ENCODE measurements around the gene BRI3BP. TPM values are rescaled to one million over a fixed set of nuclear protein-coding genes. Genes with fewer than 3 reads are reported as not detected.

Gene BRI3BP
- total and polyA plus RNA-seq, 9 of the 15 experiments (the other 6 are each of a cell fraction or from before 2014, with no cell fraction given): 12.3 to 25.0 (median 16.6) TPM

DNA sequence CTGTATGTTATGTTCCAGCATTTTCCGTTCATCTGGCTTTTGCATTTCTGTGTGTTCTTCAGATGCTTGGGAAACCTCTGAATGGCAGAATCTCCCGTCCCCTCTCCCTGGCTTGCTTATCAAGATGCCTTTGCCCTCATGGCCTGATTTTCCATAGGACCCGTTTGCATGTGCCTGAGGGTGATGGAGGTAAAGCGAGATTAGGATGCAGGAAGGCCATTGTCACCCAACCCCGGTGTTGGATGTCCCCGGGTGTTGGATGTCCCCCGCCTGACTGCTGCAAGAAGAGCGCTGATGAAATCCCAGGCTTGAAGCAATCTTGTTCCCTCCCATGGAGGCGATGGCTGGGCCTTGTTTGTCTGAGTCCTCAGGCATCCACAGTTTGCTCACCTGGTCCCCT is 9.6 kb downstream of the BRI3BP start:
- FAIRE-seq: no peak
- TF ChIP-seq, protein P1, sequence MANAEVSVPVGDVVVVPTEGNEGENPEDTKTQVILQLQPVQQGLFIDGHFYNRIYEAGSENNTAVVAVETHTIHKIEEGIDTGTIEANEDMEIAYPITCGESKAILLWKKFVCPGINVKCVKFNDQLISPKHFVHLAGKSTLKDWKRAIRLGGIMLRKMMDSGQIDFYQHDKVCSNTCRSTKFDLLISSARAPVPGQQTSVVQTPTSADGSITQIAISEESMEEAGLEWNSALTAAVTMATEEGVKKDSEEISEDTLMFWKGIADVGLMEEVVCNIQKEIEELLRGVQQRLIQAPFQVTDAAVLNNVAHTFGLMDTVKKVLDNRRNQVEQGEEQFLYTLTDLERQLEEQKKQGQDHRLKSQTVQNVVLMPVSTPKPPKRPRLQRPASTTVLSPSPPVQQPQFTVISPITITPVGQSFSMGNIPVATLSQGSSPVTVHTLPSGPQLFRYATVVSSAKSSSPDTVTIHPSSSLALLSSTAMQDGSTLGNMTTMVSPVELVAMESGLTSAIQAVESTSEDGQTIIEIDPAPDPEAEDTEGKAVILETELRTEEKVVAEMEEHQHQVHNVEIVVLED (CRISPR knock-in tag; IDR thresholded peaks at IDR 0.05): no peak
- TF ChIP-seq HDAC1 (IDR thresholded peaks at IDR 0.05): no peak
- TF ChIP-seq NFE2 (IDR thresholded peaks at IDR 0.05; ENCODE audit: low read depth): no peak
- TF ChIP-seq HIVEP1 (CRISPR knock-in tag; IDR thresholded peaks at IDR 0.05): no peak
- TF ChIP-seq FOXA3 (CRISPR knock-in tag; conservative IDR thresholded peaks at IDR 0.05 in 1 of 2, IDR thresholded peaks at IDR 0.05 in 1 of 2): no peak
- TF ChIP-seq, protein P2, sequence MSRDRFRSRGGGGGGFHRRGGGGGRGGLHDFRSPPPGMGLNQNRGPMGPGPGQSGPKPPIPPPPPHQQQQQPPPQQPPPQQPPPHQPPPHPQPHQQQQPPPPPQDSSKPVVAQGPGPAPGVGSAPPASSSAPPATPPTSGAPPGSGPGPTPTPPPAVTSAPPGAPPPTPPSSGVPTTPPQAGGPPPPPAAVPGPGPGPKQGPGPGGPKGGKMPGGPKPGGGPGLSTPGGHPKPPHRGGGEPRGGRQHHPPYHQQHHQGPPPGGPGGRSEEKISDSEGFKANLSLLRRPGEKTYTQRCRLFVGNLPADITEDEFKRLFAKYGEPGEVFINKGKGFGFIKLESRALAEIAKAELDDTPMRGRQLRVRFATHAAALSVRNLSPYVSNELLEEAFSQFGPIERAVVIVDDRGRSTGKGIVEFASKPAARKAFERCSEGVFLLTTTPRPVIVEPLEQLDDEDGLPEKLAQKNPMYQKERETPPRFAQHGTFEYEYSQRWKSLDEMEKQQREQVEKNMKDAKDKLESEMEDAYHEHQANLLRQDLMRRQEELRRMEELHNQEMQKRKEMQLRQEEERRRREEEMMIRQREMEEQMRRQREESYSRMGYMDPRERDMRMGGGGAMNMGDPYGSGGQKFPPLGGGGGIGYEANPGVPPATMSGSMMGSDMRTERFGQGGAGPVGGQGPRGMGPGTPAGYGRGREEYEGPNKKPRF (IDR thresholded peaks at IDR 0.05; ENCODE audit: low read depth, low read length): no peak
- no peak for TF ChIP-seq PRPF4 (IDR thresholded peaks at IDR 0.05; ENCODE audit: insufficient read depth, low read depth, low read length, poor library complexity, severe bottlenecking)
- no peak for TF ChIP-seq GTF2A2 (tag; IDR thresholded peaks at IDR 0.05)
- no peak for TF ChIP-seq MTA1 (IDR thresholded peaks at IDR 0.05; ENCODE audit: borderline replicate concordance)
- no peak for TF ChIP-seq ZZZ3 (IDR thresholded peaks at IDR 0.05)
- TF ChIP-seq, protein P3, sequence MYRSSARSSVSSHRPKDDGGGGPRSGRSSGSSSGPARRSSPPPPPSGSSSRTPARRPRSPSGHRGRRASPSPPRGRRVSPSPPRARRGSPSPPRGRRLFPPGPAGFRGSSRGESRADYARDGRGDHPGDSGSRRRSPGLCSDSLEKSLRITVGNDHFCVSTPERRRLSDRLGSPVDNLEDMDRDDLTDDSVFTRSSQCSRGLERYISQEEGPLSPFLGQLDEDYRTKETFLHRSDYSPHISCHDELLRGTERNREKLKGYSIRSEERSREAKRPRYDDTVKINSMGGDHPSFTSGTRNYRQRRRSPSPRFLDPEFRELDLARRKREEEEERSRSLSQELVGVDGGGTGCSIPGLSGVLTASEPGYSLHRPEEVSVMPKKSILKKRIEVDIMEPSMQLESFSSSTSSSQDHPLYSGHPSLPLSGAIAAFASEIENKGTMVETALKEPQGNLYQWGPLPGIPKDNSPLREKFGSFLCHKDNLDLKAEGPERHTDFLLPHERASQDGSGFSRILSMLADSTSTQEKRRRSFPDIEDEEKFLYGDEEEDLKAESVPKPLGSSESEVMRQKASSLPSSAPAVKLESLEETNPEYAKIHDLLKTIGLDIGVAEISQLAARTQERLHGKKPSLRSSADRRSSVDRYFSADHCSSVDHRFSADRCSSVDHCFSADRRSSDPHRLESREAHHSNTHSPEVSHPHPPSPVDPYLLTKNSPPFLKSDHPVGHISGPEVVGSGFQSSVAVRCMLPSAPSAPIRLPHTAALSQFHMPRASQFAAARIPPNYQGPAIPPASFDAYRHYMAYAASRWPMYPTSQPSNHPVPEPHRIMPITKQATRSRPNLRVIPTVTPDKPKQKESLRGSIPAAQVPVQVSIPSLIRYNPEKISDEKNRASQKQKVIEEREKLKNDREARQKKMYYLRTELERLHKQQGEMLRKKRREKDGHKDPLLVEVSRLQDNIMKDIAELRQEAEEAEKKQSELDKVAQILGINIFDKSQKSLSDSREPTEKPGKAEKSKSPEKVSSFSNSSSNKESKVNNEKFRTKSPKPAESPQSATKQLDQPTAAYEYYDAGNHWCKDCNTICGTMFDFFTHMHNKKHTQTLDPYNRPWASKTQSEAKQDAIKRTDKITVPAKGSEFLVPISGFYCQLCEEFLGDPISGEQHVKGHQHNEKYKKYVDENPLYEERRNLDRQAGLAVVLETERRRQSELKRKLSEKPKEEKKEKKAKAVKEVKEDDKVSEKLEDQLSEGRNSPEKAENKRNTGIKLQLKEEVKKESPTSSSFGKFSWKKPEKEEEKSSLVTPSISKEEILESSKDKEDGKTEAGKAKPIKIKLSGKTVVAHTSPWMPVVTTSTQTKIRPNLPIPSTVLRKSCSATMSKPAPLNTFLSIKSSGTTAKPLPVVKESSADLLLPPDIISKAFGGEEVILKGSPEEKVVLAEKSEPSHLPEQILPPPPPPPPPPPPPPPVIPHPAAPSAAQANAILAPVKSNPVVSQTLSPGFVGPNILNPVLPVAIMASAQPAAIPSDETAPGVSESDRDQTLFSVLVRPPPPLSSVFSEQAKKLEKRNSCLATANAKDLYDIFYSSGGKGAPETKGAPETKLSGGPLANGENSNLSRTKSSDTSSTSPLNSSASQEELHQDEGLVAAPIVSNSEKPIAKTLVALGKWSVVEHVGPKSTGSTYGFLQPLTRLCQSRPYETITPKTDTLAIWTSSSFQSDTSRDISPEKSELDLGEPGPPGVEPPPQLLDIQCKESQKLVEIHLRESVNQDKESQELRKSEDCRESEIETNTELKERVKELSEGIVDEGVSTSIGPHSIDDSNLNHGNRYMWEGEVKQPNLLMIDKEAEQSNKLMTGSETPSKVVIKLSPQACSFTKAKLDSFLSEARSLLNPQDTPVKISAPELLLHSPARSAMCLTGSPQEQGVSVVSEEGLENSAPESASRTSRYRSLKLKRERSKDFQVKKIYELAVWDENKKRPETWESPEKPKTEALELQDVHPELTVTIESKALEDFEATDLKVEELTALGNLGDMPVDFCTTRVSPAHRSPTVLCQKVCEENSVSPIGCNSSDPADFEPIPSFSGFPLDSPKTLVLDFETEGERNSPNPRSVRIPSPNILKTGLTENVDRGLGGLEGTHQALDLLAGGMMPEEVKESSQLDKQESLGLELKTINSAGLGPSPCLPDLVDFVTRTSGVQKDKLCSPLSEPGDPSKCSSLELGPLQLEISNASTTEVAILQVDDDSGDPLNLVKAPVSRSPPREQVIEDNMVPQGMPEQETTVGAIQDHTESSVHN (IDR thresholded peaks at IDR 0.05; ENCODE audit: borderline replicate concordance in 1 of 2, low read depth in 1 of 2): no peak

More for the DNA sequence above, 9.6 kb downstream of the BRI3BP start:
- no peak overlapping the region for H2AFZ ChIP-seq (ENCODE audit: low read depth, low read length)
- no peaks in the 10 kb centered on the region for H3K27me3 ChIP-seq (ENCODE audit: control insufficient read depth in 2 of 2, insufficient read depth in 2 of 2, low read length in 2 of 2)
- no TSS peak for BruUV-seq (replicated peaks)
- no peak overlapping the region for H3K4me3 ChIP-seq
- H4K20me1 ChIP-seq (replicated peaks; ENCODE audit: control insufficient read depth, insufficient read depth, low read length): no peaks in the 10 kb centered on the region; the same call in 1 of the 2 replicates
- ATAC-seq (no peak), DNase-seq (ENCODE audit: extremely low read depth in 1 of 4, low spot score in 3 of 4) (no peak)
- H3K36me3 ChIP-seq (ENCODE audit: control insufficient read depth, insufficient read depth, low read length): peaks cover 45% of the 10 kb centered on the region; the same call in 1 of the 3 replicates
- H3K4me2 ChIP-seq (ENCODE audit: insufficient read depth, low read length): no peak overlapping the region
- ChIA-PET POLR2A (no interaction called here), CTCF (ENCODE audit: low intra/inter-chr PET ratio) (no interaction called here)
- H3K9me3 ChIP-seq (replicated peaks; ENCODE audit: control insufficient read depth, insufficient read depth, low read depth, low read length): no peaks in the 10 kb centered on the region
- no peak overlapping the region for H3K9ac ChIP-seq (ENCODE audit: insufficient read depth in 1 of 2, low read depth in 2 of 2, low read length in 2 of 2)
- H3K79me2 ChIP-seq (ENCODE audit: control insufficient read depth, insufficient read depth, low read length): peaks cover 74% of the 10 kb centered on the region
- no peaks in the 10 kb centered on the region for H3K9me1 ChIP-seq (ENCODE audit: control insufficient read depth, insufficient read depth, low read length)
- intact Hi-C loops (cut with micrococcal nuclease) (no loop called here), in situ Hi-C loops (cut with MboI) (no loop called here)
- H3K4me1 ChIP-seq (replicated peaks in 1 of 2; ENCODE audit: control insufficient read depth in 2 of 2, insufficient read depth in 2 of 2, low read length in 2 of 2): peaks cover 0 to 3% of the 10 kb centered on the region in 2 experiments; a peak in 3 of 5 replicates
- 89% methylated on average over 8 of the region's 9 CpGs for WGBS (ENCODE audit: insufficient coverage, low coverage, missing lambda C conversion rate)
- H3K27ac ChIP-seq (ENCODE audit: extremely low read depth, low read depth, low read length): no peak overlapping the region
